GM18867 (cell line): Measurements from ENCODE around the gene ITPR3.

Experiments
- ATAC-seq: cut with Tn5 transposase; IDR thresholded peaks from one replicate; pipeline ENCODE4 v1.9.1; 2021; ENCODE audit warnings: mild to moderate bottlenecking, moderate library complexity; ENCODE audit not compliant: unreplicated experiment

The ITPR3 gene

GRCh38 chr6:33727932-33728331 is 106.8 kb downstream of the ITPR3 start:
- ATAC-seq: no peak

GRCh38 chr6:33728438-33728837 is 107.3 kb downstream of the ITPR3 start:
- no peak for ATAC-seq

DNA sequence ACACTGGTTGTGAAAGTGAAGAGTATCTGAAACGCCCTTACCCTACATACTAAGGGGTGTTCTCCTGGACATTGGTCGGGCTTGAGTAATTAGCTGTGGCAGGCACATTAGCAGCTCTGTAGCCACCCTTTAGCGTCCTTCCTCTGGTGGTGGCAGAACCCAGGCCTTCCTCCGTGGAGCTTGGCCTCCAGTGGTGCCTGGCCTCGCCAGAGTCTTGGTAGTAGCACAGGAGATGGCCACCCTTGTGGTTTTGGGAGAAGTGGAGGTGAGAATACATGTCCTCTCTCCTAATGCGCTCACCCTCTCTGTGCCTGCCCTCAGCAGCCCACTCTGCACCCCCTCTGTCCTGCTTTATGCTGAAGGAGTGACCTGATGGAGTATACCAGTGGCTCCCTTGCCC is 107.9 kb downstream of the ITPR3 start:
- no peak for ATAC-seq

DNA sequence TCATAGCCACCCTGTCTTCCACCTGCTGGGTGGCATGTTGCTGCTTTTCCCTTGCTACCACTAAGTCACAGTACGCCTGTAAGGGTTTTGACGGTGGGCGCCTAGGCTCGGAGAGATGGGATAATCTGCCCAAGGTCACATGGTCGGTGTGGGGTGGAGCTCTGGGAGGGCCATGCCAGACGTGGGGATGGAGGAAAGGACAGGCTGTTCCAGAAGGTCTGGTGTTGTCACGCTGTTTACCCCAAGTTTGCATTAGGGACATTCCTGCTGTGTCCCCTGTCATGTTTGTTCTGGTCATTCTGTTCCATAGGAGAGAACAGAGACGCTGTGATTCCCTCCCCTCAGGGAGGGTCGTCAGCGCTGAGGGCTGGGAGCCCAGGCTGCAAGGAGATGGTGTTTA is 109.5 kb downstream of the ITPR3 start:
- no peak for ATAC-seq

GRCh38 chr6:33731035-33731434 is 109.9 kb downstream of the ITPR3 start:
- ATAC-seq: no peak

DNA sequence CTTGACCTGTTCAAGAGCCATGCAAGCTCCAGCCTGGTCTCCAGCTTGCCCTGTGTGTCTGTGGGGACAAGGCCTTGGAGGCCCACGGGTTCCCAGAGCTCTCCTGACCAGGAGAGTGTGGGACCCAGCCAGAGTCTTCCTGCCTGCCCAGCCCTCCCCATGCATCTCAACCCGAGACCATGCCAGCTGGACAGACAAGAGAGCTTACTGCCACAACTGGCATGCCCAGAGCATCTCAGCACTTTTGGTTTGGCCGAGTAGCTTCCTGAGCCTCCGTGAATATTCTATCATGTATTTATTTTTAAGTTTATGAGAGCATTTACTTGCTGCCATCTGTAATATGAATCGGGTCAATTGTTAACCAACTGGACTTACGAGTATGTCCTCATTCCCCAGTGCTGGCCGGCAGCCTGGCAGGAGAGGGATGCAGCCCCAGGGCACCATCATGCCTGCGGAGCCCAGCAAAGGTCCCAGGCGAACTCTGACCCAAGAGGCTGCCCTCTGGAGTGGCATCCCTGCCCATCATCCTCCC is 110.7 kb downstream of the ITPR3 start:
- no peak for ATAC-seq

- no peak for ATAC-seq
Observed at GRCh38 chr6:33732385-33732784, 111.3 kb downstream of the ITPR3 start.

- no peak for ATAC-seq
Observed at GRCh38 chr6:33732817-33733708, 111.9 kb downstream of the ITPR3 start.

GRCh38 chr6:33733709-33734007 is 112.5 kb downstream of the ITPR3 start:
- ATAC-seq: no peak

GRCh38 chr6:33735216-33735615 is 114.1 kb downstream of the ITPR3 start:
- ATAC-seq: no peak

- ATAC-seq: no peak
Observed at GRCh38 chr6:33737267-33738026, 116.3 kb downstream of the ITPR3 start.

- ATAC-seq: no peak
Observed at GRCh38 chr6:33738153-33738552, 117.0 kb downstream of the ITPR3 start.

GRCh38 chr6:33738879-33739278 is 117.8 kb downstream of the ITPR3 start:
- no peak for ATAC-seq

- ATAC-seq: no peak
Observed at GRCh38 chr6:33739571-33739970, 118.4 kb downstream of the ITPR3 start.

DNA sequence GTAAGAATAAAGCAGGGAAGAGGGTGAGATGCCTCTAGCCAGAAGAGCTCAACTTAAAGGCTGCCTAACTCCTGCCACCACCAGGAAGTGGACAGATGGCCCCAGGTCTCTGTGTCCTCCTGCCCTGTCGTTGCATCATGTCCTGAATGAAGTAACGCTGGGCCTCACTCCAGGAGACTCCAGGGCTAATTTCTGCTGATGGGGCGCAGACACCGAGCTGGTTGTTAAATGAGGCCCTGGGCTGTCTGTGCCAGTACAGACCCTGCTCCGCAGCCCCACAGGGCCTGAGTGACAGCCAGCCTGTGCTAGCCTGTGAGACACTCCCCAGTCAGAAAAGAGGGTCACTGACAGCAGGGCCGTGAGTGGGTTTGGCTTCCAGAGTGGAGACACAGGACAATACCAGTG is 119.1 kb downstream of the ITPR3 start:
- ATAC-seq: no peak

- ATAC-seq: no peak
Observed at GRCh38 chr6:33740794-33741193, 119.7 kb downstream of the ITPR3 start.

GRCh38 chr6:33742092-33742491 is 121.0 kb downstream of the ITPR3 start:
- no peak for ATAC-seq

GRCh38 chr6:33742837-33743236 is 121.7 kb downstream of the ITPR3 start:
- ATAC-seq: no peak

- no peak for ATAC-seq
Observed at GRCh38 chr6:33744001-33744848, 123.1 kb downstream of the ITPR3 start.

DNA sequence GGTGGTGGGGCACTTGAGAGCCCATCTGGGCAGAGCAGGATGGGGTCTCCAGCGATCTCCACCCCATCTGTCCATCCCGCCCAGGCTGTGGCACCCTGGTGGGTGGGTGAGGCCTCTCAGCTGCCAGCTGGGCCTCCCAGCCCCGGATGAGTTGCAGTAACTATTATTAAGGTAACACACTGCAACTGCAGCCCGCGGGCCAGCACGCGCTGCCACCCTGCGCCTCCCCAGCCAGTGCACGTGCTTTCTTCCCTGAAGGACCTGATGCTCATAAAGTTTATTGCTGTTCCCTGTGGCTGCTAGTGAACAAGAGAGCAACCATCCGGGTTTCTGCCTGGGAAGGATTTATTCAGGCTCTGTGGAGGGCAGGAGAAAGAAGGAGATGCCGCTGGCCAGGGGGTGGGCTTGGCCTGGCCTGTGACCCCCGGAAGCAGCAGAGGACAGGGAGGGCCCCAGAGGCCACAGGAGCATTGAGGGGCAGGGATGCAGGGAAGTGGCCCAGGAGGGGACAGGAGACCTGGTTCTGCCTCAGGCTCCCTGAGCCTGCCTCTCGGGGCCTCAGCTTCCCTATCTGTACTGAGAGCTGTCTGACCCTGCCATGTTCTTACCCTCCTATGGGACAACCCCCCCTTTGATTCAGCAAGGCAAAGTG is 123.9 kb downstream of the ITPR3 start:
- no peak for ATAC-seq

DNA sequence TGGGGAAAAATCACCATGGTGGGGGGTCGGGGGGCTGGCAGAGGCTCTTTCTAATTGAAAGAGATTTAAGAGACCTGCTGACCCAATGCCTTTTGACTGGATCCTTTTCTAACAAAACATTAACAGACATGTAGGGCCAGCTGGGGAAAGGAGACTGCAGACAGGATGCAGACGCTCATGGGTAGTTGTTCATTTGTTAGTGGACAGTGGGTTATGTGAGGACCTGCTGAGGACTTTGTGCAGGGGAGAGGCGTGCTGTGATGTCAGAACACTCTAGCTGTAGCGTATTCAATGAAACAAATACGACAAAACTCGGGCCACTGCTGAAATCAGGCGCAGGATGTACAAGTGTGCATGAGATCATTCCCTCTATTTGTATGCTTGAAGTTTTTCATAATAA is 124.4 kb downstream of the ITPR3 start:
- no peak for ATAC-seq
